ENCODE measurements around the gene SLC2A13. TPM values are rescaled to one million over a fixed set of nuclear protein-coding genes. Genes with fewer than 3 reads are reported as not detected.

SLC2A13 gene
- total and polyA plus RNA-seq, 10 of the 15 experiments (the other 5 are each of a cell fraction or from before 2014, with no cell fraction given): 0.05 to 3.7 (median 0.25) TPM

DNA sequence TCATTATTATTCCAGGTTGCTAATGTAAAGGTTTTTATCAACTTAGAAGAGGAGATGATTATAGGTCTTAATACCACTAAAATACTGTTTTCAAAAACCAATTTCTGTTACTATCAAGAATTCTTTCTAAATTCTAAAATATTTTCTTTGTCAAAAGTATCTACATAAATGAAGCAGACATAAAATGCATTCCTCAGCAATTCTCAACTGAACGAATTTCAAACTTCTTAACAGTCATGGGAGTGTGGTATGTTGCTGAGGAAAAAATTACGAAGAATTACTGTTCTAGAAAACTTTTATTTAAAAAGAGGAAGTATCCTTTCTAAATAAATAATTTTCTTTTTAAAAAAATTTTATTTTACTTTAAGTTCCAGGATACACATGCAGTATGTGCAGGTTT lies 146.4 kb downstream of the SLC2A13 start:
- no peaks in the 10 kb centered on the region for H3K4me1 ChIP-seq (ENCODE audit: control insufficient read depth, insufficient read depth, low read length)
- H4K20me1 ChIP-seq (ENCODE audit: control insufficient read depth, insufficient read depth): no peaks in the 10 kb centered on the region
- DNase-seq (ENCODE audit: low read depth, low spot score): no peak
- H3K4me3 ChIP-seq: no peak overlapping the region
- no peak for FAIRE-seq
- H3K36me3 ChIP-seq (ENCODE audit: control insufficient read depth in 2 of 2, insufficient read depth in 2 of 2, low read length in 1 of 2): no peaks in the 10 kb centered on the region
- in situ Hi-C loops (cut with MboI) (loop anchor here (5.0 kb wide), 1 partner anchor 48 kb away; no protein-coding TSS in a partner anchor), intact Hi-C loops (cut with micrococcal nuclease; ENCODE audit: unreplicated experiment) (no loop called here)
- ChIA-PET RAD21 (ENCODE audit: unreplicated experiment) (no interaction called here), SMC1A (ENCODE audit: uncharacterized antibody, unreplicated experiment) (interaction anchor here (1.1 kb wide), 1 partner anchor 16 kb away, joined by 3 read pairs; no protein-coding TSS in a partner anchor), POLR2A (no interaction called here), CTCF (no interaction called here)
- WGBS (ENCODE audit: insufficient coverage, insufficient replicate concordance, low lambda C conversion rate, missing lambda C conversion rate): 24% methylated on average over 2 of the region's 2 CpGs
- H3K9me3 ChIP-seq (replicated peaks; ENCODE audit: control insufficient read depth, insufficient read depth, low read length): no peaks in the 10 kb centered on the region
- no peaks in the 10 kb centered on the region for H3K27me3 ChIP-seq (replicated peaks in 1 of 2; ENCODE audit: control insufficient read depth in 2 of 2, insufficient read depth in 2 of 2, low read length in 1 of 2)
- no peak overlapping the region for H3K4me2 ChIP-seq (ENCODE audit: control insufficient read depth, insufficient read depth)
- H3K9ac ChIP-seq (ENCODE audit: control insufficient read depth, insufficient read depth, low read length): no peak overlapping the region
- TF ChIP-seq EP300 (IDR thresholded peaks at IDR 0.05; ENCODE audit: borderline replicate concordance in 1 of 2, control insufficient read depth in 1 of 2, low read depth in 2 of 2, low read length in 2 of 2): no peak
- TF ChIP-seq ATF7 (IDR thresholded peaks at IDR 0.05; ENCODE audit: low read depth): no peak
- TF ChIP-seq, protein P1, sequence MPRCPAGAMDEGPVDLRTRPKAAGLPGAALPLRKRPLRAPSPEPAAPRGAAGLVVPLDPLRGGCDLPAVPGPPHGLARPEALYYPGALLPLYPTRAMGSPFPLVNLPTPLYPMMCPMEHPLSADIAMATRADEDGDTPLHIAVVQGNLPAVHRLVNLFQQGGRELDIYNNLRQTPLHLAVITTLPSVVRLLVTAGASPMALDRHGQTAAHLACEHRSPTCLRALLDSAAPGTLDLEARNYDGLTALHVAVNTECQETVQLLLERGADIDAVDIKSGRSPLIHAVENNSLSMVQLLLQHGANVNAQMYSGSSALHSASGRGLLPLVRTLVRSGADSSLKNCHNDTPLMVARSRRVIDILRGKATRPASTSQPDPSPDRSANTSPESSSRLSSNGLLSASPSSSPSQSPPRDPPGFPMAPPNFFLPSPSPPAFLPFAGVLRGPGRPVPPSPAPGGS (IDR thresholded peaks at IDR 0.05; ENCODE audit: borderline replicate concordance, insufficient read depth, low read depth, low read length, poor library complexity, severe bottlenecking): no peak
- no peak for TF ChIP-seq SPI1 (IDR thresholded peaks at IDR 0.05; ENCODE audit: borderline replicate concordance, insufficient read depth, low read depth, low read length)
- TF ChIP-seq EGR1 (IDR thresholded peaks at IDR 0.05; ENCODE audit: borderline replicate concordance in 1 of 2, low read depth in 2 of 2, low read length in 2 of 2): no peak
- no peak for TF ChIP-seq PBX3 (IDR thresholded peaks at IDR 0.05; ENCODE audit: insufficient replicate concordance, low read depth, low read length)
- no peak for TF ChIP-seq ZNF622 (IDR thresholded peaks at IDR 0.05)
- TF ChIP-seq PAX5 (IDR thresholded peaks at IDR 0.05; ENCODE audit: borderline replicate concordance, low read depth, low read length): no peak
- no peak overlapping the region for H3K27ac ChIP-seq (ENCODE audit: control insufficient read depth, insufficient read depth)
- no TSS peak for BruUV-seq (replicated peaks)
- no peaks in the 10 kb centered on the region for H3K79me2 ChIP-seq (ENCODE audit: control insufficient read depth, insufficient read depth, low read length)
- no peak overlapping the region for H2AFZ ChIP-seq (ENCODE audit: control insufficient read depth, low read depth, low read length)
- ATAC-seq: no peak

Measured in GM12878 (cell line).